GM23248 (cell line): ENCODE results near the gene DOCK3. TPM values are rescaled to one million over a fixed set of nuclear protein-coding genes. Genes with fewer than 3 reads are reported as not detected.

ENCODE experiments used
- DNase-seq: peaks from one replicate; pipeline ENCODE4 v3.0.0-alpha.2; 2015
- H2AFZ ChIP-seq: fragments of 200-600 bp; sonication (generic); 2 replicates; pipeline ENCODE4 v1.6.1; 2016; ENCODE audit warnings: antibody characterized with exemption
- H3F3A ChIP-seq: fragments of 200-600 bp; sonication (generic); 2 replicates; pipeline ENCODE4 v1.6.1; 2016; ENCODE audit warnings: mild to moderate bottlenecking, antibody characterized with exemption, mixed run types; ENCODE audit not compliant: insufficient read depth
- H3K27ac ChIP-seq: fragments of 200-600 bp; sonication (generic); 2 replicates; pipeline ENCODE4 v1.5.1; 2016; ENCODE audit warnings: mild to moderate bottlenecking
- H3K27me3 ChIP-seq: fragments of 200-600 bp; sonication (generic); replicated peaks from 2 replicates; pipeline ENCODE4 v1.6.1; 2016; ENCODE audit warnings: mild to moderate bottlenecking; ENCODE audit not compliant: insufficient read depth
- H3K36me3 ChIP-seq: fragments of 200-600 bp; sonication (generic); 2 replicates; pipeline ENCODE4 v1.6.1; 2016; ENCODE audit warnings: low read depth, mild to moderate bottlenecking
- H3K4me1 ChIP-seq: fragments of 200-600 bp; sonication (generic); 2 replicates; pipeline ENCODE4 v1.6.1; 2016; ENCODE audit warnings: mild to moderate bottlenecking; ENCODE audit not compliant: insufficient read depth
- H3K4me2 ChIP-seq: fragments of 200-600 bp; sonication (generic); one replicate; pipeline ENCODE4 v1.6.1; 2016; ENCODE audit warnings: mild to moderate bottlenecking; ENCODE audit not compliant: unreplicated experiment
- H3K4me3 ChIP-seq: fragments of 200-600 bp; sonication (generic); 2 replicates; pipeline ENCODE4 v1.5.1; 2016; ENCODE audit warnings: mild to moderate bottlenecking
- H3K79me2 ChIP-seq: fragments of 200-600 bp; sonication (generic); 2 replicates; pipeline ENCODE4 v1.6.1; 2016; ENCODE audit warnings: mild to moderate bottlenecking; ENCODE audit not compliant: insufficient read depth
- H3K9ac ChIP-seq: fragments of 200-600 bp; sonication (generic); 2 replicates; pipeline ENCODE4 v1.6.1; 2016; ENCODE audit warnings: mild to moderate bottlenecking
- H3K9me2 ChIP-seq: fragments of 200-600 bp; sonication (generic); 2 replicates; pipeline ENCODE4 v1.6.1; 2016; ENCODE audit warnings: mixed run types, mild to moderate bottlenecking, moderate library complexity; ENCODE audit not compliant: insufficient read depth
- H3K9me3 ChIP-seq: fragments of 200-600 bp; sonication (generic); one replicate; pipeline ENCODE4 v1.6.1; 2017; ENCODE audit warnings: low read depth
- H4K20me1 ChIP-seq: fragments of 200-600 bp; sonication (generic); 2 replicates; pipeline ENCODE4 v1.6.0; 2016; ENCODE audit not compliant: insufficient read depth
- EZH2 ChIP-seq: fragments of 200-600 bp; sonication (generic); IDR thresholded peaks from 2 replicates; pipeline ENCODE4 v1.6.1; 2018; ENCODE audit warnings: antibody characterized with exemption, mild to moderate bottlenecking; ENCODE audit not compliant: insufficient read depth, poor library complexity, severe bottlenecking
- EZH2phosphoT487 ChIP-seq: fragments of 200-600 bp; sonication (generic); IDR thresholded peaks from 2 replicates; pipeline ENCODE4 v1.6.1; 2018; ENCODE audit warnings: antibody characterized with exemption, moderate library complexity, mild to moderate bottlenecking, low read depth; ENCODE audit not compliant: insufficient read depth
- WGBS, 2 experiments: methylation state at CpG; one replicate each; pipeline ENCODE4 v1.1.6; 2015 to 2017; ENCODE audit warnings: low lambda C conversion rate in 2 of 2, low coverage in 1 of 2; ENCODE audit errors: missing lambda C conversion rate in 2 of 2; 5-methylcytosine and 5-hydroxymethylcytosine counted together
- in situ Hi-C: fragments of 300-500 bp; cut with MboI; formaldehyde crosslinking; loops from 2 replicates; pipeline ENCODE4 v1.15.0; 2020
- polyA plus RNA-seq: library from polyadenylated mRNA; unstranded; fragments of >200 nt; fragmentation: Nextera tagmentation; extraction: Ambion mirVana; gene quantifications from 2 replicates; pipeline ENCODE4 v1.2.1, GENCODE V29; 2016
- total RNA-seq: library from RNA; depleted of rRNA; stranded (reverse); fragments of >200 nt; shearing (Covaris generic); gene quantifications from 2 replicates; pipeline ENCODE4 v1.2.3, GENCODE V29; 2014; rRNA removed

DOCK3 gene
- 0.43 and 0.51 TPM in 2 replicates for total RNA-seq
- 0.20 and 0.23 TPM in 2 replicates for polyA plus RNA-seq

- H3K9me3 ChIP-seq, result no peaks in the 10 kb centered on the region
- H3K4me1 ChIP-seq, result peaks cover 16% of the 10 kb centered on the region
- H3K27ac ChIP-seq, result no peak within 1 kb of the TSS
- H3K27me3 ChIP-seq, result peaks cover 47% of the 10 kb centered on the region
- peak within 1 kb of the TSS; percentile 62 for H3K4me3 ChIP-seq
- TF ChIP-seq EZH2phosphoT487 (no peak), EZH2 (no peak)
- WGBS, 2 experiments, result 9 to 15% methylated on average over 42 to 64 of the region's 89 CpGs
- H2AFZ ChIP-seq, result peak within 1 kb of the TSS; percentile 53; the same call in 1 of the 2 replicates
- no peak within 1 kb of the TSS for H3K9ac ChIP-seq
- in situ Hi-C loops, result no loop called here
- H4K20me1 ChIP-seq, result no peaks in the 10 kb centered on the region
- H3K9me2 ChIP-seq, result no peaks in the 10 kb centered on the region
- H3K79me2 ChIP-seq, result no peaks in the 10 kb centered on the region
- no peaks in the 10 kb centered on the region for H3K36me3 ChIP-seq
- peak; percentile 86 for DNase-seq
- H3F3A ChIP-seq, result peaks cover 18% of the 10 kb centered on the region
- peak within 1 kb of the TSS; percentile 39 for H3K4me2 ChIP-seq
Observed at GRCh38 chr3:50674349-50675178, at the start of gene DOCK3. TSS of gene DOCK3 (plus strand) at chr3:50674927. CDS start at chr3:50675264, 337 bp downstream.

DNA sequence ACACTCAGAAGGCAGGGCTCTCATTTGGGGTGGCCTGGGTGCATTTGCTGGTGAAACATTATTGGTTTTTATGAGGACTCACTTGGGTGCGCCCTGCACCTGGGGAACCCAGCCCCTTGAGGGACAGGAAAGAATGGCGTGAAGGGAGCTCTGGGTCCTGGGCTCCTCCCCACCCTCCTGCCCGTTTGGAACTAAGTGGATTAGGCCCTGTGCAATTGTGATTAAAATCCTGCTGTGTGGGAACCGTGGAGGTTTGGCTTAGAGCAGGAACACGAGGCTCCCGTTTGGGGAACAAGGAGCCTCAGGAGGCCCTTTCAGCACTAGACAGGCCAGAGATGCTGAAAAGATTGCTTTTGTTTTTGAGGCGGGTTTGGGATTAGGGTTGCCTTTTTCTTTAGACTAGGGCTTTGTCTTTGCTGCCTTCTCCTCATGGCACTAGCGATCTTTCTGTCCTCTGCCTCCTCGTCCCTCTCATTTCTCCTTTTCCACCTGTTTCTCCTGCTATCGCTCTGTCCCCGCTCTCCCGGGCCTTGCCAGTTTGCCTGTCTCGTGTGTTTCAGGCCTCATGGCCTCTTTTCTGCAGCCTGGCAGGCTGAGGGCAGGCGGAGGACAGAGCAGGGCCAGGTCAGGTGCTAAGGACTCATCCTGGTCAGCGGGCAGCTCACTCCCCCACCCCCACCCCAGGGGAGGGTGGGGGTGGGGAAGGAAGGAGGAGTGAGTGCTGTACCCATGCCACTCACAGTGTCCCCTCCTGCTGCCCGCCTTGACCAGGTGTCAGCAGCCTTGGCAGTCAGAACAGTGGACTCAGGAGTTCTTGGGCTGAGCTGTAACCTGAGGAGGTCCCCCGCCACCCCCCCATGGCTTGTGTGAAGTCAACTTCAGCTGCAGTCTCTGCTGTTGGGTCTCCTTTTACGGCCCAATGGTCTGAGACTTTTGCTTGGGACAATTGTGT lies 49.2 kb upstream of the DOCK3 start:
- peaks cover 49% of the 10 kb centered on the region for H3K4me1 ChIP-seq
- H3K4me2 ChIP-seq, result no peak overlapping the region
- peaks cover 49% of the 10 kb centered on the region for H3K79me2 ChIP-seq
- 85 to 87% methylated on average over 15 to 18 of the region's 18 CpGs for WGBS, 2 experiments
- no peaks in the 10 kb centered on the region for H3K9me2 ChIP-seq
- no peaks in the 10 kb centered on the region for H4K20me1 ChIP-seq
- H3K27me3 ChIP-seq, result no peaks in the 10 kb centered on the region
- H3K9ac ChIP-seq, result no peak overlapping the region
- H2AFZ ChIP-seq, result no peak overlapping the region
- H3F3A ChIP-seq, result peaks cover 26% of the 10 kb centered on the region
- TF ChIP-seq EZH2phosphoT487 (no peak), EZH2 (no peak)
- no peaks in the 10 kb centered on the region for H3K36me3 ChIP-seq
- no peak overlapping the region for H3K4me3 ChIP-seq
- no peak for DNase-seq
- no peaks in the 10 kb centered on the region for H3K9me3 ChIP-seq
- in situ Hi-C loops, result loop anchor here (10.0 kb wide), 1 partner anchor 749 kb away; no protein-coding TSS in a partner anchor
- H3K27ac ChIP-seq, result no peak overlapping the region

DNA sequence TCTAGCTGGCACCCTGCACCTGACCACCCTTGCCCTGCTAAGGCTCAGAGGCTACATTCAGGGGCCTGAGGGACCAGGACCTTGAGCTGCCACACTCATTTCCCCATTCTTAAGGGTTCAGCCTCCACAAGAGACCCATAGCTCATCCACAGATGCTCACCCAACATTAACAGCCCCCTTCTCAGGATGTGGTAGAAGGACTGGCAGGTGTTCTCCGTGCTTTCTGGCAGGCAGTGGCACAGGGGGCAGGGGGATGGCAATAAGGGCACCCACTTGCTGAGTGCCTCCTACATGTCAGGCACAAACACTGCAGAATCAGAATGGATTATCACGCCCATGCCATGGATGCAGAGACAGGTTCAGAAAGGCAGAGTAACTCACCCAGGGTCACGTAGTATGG lies 48.3 kb upstream of the DOCK3 start:
- Histone ChIP-seq H3K9ac (no peak overlapping the region), H3K27ac (no peak overlapping the region), H3K36me3 (no peaks in the 10 kb centered on the region), H3K4me1 (peaks cover 48% of the 10 kb centered on the region), H3K4me2 (no peak overlapping the region), H3K79me2 (peaks cover 55% of the 10 kb centered on the region), H3K4me3 (no peak overlapping the region), H3K27me3 (no peaks in the 10 kb centered on the region), H2AFZ (no peak overlapping the region), H3K9me2 (no peaks in the 10 kb centered on the region), H3F3A (peaks cover 26% of the 10 kb centered on the region), H4K20me1 (no peaks in the 10 kb centered on the region), H3K9me3 (no peaks in the 10 kb centered on the region)
- TF ChIP-seq EZH2phosphoT487, result no peak
- TF ChIP-seq EZH2, result no peak
- in situ Hi-C loops, result loop anchor here (10.0 kb wide), 1 partner anchor 748 kb away; no protein-coding TSS in a partner anchor
- 87 to 93% methylated on average over 3 of the region's 3 CpGs for WGBS, 2 experiments
- no peak for DNase-seq
